Spleen (tissue), 11 donors: Measurements from ENCODE around the gene CRYAB. TPM values are rescaled to one million over a fixed set of nuclear protein-coding genes. Genes with fewer than 3 reads are reported as not detected.

Source experiments
- DNase-seq: peaks from one replicate; pipeline ENCODE4 v3.0.0-alpha.2; 2020
- H3K27ac ChIP-seq, 8 donors: fragments of 200-600 bp; sonication (generic) in 7 of 8; 1 replicate in 4 of 8; 2 replicates in 4 of 8; pipeline versions ENCODE4 v1.5.0 to v1.8.0; 2016 to 2021; ENCODE audit warnings: inconsistent platforms in 4 of 8, mild to moderate bottlenecking in 4 of 8, moderate library complexity in 1 of 8
- H3K27me3 ChIP-seq, 7 donors: fragments of 200-600 bp; sonication (generic) in 6 of 7; replicated peaks in 1 of 7; 1 replicate in 4 of 7; 2 replicates in 3 of 7; pipeline versions ENCODE4 v1.5.0 to v1.8.0; 2016 to 2021; ENCODE audit warnings: inconsistent platforms in 3 of 7, mild to moderate bottlenecking in 1 of 7
- H3K36me3 ChIP-seq, 6 donors: fragments of 200-600 bp; sonication (generic) in 5 of 6; 1 replicate in 4 of 6; 2 replicates in 2 of 6; pipeline versions ENCODE4 v1.5.0 to v1.8.0; 2016 to 2021; ENCODE audit warnings: inconsistent platforms in 2 of 6
- H3K4me1 ChIP-seq, 6 donors: fragments of 200-600 bp; sonication (generic) in 5 of 6; 1 replicate in 3 of 6; 2 replicates in 3 of 6; pipeline versions ENCODE4 v1.5.0 to v1.8.0; 2016 to 2021; ENCODE audit warnings: inconsistent platforms in 3 of 6
- H3K4me3 ChIP-seq, 8 donors: fragments of 200-600 bp; sonication (generic) in 7 of 8; 1 replicate in 4 of 8; 2 replicates in 4 of 8; pipeline versions ENCODE4 v1.5.0 to v1.8.0; 2016 to 2021; ENCODE audit warnings: inconsistent platforms in 4 of 8, mild to moderate bottlenecking in 4 of 8, moderate library complexity in 2 of 8
- H3K9me3 ChIP-seq, 8 donors: fragments of 200-600 bp; sonication (generic) in 7 of 8; 1 replicate in 4 of 8; 2 replicates in 4 of 8; pipeline versions ENCODE4 v1.5.0 to v1.8.0; 2016 to 2021; ENCODE audit warnings: inconsistent platforms in 4 of 8
- POLR2A ChIP-seq, 3 donors: fragments of 450-650 bp; IDR thresholded peaks; one replicate each; pipeline ENCODE4 v1.5.1; 2017; ENCODE audit warnings: antibody characterized with exemption in 3 of 3, mild to moderate bottlenecking in 1 of 3
- POLR2AphosphoS5 ChIP-seq, 3 donors: sonication (generic); formaldehyde crosslinking; IDR thresholded peaks; one replicate each; pipeline ENCODE4 v1.5.1; 2017; ENCODE audit warnings: antibody characterized with exemption in 3 of 3
- WGBS, 5 donors: extraction: QIAGEN DNeasy Blood & Tissue Kit in 3 of 5; methylation state at CpG; one replicate each; pipeline versions ENCODE4 v1.1.5 to v1.1.7; 2013 to 2018; 5-methylcytosine and 5-hydroxymethylcytosine counted together
- intact Hi-C: fragments of 100-400 bp; cut with DNase I; formaldehyde crosslinking; loops from one replicate; pipeline ENCODE4 v1.15.0; 2023; ENCODE audit warnings: low total_unique reads
- polyA plus RNA-seq, 3 donors: library from polyadenylated mRNA; stranded (reverse); fragments of 200-250 nt; gene quantifications; one replicate each; pipeline ENCODE4 v1.2.1, GENCODE V29; 2013
- total RNA-seq, 7 donors: library from RNA; depleted of rRNA in 3 of 7; stranded (reverse); fragments of >200 nt in 3 of 7; fragmentation: NEBNext Ultra II Directional in 4 of 7; extraction: Animal tissue kit (Norgen Biotek cat#: 25700) in 4 of 7; gene quantifications; one replicate each; pipeline versions ENCODE4 v1.1.0 to v1.2.1, GENCODE V29; 2016 to 2021
- TF ChIP-seq, protein P1 (sequence below), 11 experiments: fragments of 200-600 bp in 7 of 11; fragments of 450-650 bp in 4 of 11; sonication (generic) in 4 of 11; IDR thresholded peaks in 8 of 11; conservative IDR thresholded peaks in 3 of 11; 1 replicate in 7 of 11; 2 replicates in 4 of 11; pipeline versions ENCODE4 v1.4.0 to v1.8.0; 2016 to 2021; ENCODE audit warnings: antibody characterized with exemption in 11 of 11, inconsistent platforms in 4 of 11, mild to moderate bottlenecking in 1 of 11
- donor health status: healthy with polysubstance abuse.
- donor health status: DM: no; HTN: no; CAD: no; lungs with moderate emphysema.
- donor health status: DM: no; HTN: no; CAD: no.
- donor health status: Bipolar disorder and iron deficiency.
- donor health status: healthy.
- donor health status: DM: no; HTN: no; CAD: no.
- donor health status: DM: yes; HTN: yes; CAD: no.

Gene CRYAB
- total and polyA plus RNA-seq, 10 donors: 11.2 to 78.7 (median 53.8) TPM

DNA sequence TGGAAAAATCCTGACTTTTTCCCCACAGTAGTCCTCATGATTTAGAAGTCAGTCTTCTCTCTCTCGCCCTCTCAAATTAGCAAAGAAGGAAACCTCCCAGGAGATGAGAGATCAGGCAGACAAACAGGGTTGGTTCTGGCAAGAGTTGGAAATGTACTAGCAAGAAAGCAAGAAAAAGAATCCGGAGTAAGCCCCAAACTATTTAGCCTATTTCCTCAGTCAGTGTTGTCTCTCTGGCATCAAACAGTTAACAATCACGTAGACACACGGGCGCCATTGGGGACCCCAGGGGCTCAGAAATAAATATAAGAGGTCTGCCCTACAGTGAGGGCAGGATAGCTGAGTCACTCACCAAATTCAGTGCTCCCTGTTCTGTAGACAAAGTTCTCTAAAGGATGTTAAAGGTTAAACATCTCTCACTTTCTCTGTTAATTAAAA, 11.8 kb upstream of the CRYAB start:
- no peak for TF ChIP-seq POLR2A (IDR thresholded peaks at IDR 0.05)
- no peak for TF ChIP-seq POLR2AphosphoS5 (IDR thresholded peaks at IDR 0.05)
- TF ChIP-seq, protein P1, sequence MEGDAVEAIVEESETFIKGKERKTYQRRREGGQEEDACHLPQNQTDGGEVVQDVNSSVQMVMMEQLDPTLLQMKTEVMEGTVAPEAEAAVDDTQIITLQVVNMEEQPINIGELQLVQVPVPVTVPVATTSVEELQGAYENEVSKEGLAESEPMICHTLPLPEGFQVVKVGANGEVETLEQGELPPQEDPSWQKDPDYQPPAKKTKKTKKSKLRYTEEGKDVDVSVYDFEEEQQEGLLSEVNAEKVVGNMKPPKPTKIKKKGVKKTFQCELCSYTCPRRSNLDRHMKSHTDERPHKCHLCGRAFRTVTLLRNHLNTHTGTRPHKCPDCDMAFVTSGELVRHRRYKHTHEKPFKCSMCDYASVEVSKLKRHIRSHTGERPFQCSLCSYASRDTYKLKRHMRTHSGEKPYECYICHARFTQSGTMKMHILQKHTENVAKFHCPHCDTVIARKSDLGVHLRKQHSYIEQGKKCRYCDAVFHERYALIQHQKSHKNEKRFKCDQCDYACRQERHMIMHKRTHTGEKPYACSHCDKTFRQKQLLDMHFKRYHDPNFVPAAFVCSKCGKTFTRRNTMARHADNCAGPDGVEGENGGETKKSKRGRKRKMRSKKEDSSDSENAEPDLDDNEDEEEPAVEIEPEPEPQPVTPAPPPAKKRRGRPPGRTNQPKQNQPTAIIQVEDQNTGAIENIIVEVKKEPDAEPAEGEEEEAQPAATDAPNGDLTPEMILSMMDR (IDR thresholded peaks at IDR 0.05 in 8 of 11, conservative IDR thresholded peaks at IDR 0.05 in 3 of 11): no peak
- no peak overlapping the region for H3K4me3 ChIP-seq
- H3K27me3 ChIP-seq: peaks cover 0 to 6% (median 0%) of the 10 kb centered on the region in 7 donors
- WGBS, 5 donors: 39 to 65% (median 61%) methylated on average over 5 of the region's 5 CpGs
- H3K4me1 ChIP-seq: peaks cover 5 to 32% (median 14%) of the 10 kb centered on the region in 6 donors
- DNase-seq: no peak
- no peaks in the 10 kb centered on the region for H3K36me3 ChIP-seq
- intact Hi-C loops: no loop called here
- H3K27ac ChIP-seq: peak overlapping the region in 5 of 8 donors; percentile 43 to 71 (median 62)
- H3K9me3 ChIP-seq: no peaks in the 10 kb centered on the region

DNA sequence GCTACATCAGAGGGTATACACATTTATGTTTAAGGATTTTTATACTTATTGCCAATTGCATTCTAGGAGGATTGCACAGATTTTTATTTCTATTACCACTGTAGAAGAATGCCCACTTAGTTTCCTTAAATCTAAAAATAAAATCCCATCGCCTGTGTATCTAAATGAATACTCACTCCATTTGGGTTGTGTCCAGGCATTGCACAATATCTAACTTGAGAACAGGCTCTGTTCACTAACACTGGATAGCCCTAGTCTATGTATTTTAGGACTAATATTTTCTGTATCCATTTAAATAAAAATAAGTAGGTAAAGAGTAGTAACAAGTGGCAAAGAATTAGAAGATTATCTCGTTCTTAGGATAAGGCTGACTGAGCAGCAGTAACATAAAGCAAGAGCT, 11.2 kb upstream of the CRYAB start:
- Histone ChIP-seq H3K4me3 (no peak overlapping the region), H3K4me1 (peaks cover 5 to 28% (median 13%) of the 10 kb centered on the region in 6 donors), H3K9me3 (no peaks in the 10 kb centered on the region), H3K36me3 (no peaks in the 10 kb centered on the region), H3K27ac (peak overlapping the region in 5 of 8 donors; percentile 43 to 71 (median 62)), H3K27me3 (peaks cover 0 to 6% (median 0%) of the 10 kb centered on the region in 7 donors)
- 20 to 31% (median 21%) methylated on average over 2 of the region's 2 CpGs for WGBS, 5 donors
- no peak for DNase-seq
- TF ChIP-seq, protein P1 (IDR thresholded peaks at IDR 0.05 in 8 of 11, conservative IDR thresholded peaks at IDR 0.05 in 3 of 11): no peak
- TF ChIP-seq POLR2AphosphoS5 (IDR thresholded peaks at IDR 0.05): no peak
- no peak for TF ChIP-seq POLR2A (IDR thresholded peaks at IDR 0.05)
- intact Hi-C loops: no loop called here

DNA sequence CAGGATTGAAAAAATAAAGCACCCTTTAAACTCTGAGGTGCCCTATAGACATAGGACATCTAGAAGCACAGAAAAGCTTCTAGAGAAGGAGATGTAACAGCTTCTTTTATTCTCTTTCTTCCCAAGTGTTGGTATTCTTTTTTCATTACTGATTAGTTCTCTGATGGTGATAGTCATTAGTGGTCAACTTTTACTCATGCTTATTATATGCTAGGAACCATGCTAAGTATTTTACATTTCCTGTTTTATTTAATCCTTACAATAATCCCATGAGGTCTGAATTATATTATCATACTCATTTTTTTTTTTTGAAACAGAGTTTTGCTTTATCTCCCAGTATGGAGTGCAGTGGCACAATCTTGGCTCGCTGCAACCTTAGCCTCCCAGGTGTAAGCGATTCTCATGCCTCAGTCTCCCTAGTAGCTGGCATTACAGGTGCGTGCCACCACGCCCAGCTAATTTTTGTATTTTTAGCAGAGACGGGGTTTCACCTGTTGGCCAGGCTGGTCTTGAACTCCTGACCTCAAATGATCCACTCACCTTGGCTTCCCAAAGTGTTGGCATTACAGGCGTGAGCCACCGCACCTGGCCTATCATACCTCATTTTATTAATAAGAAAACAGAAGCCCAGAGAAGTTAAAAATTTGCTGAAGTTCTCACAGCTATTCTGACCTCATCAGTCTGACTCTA, 10.1 kb upstream of the CRYAB start:
- DNase-seq: no peak
- no peaks in the 10 kb centered on the region for H3K9me3 ChIP-seq
- intact Hi-C loops: no loop called here
- no peaks in the 10 kb centered on the region for H3K36me3 ChIP-seq
- no peak overlapping the region for H3K4me3 ChIP-seq
- H3K27ac ChIP-seq: no peak overlapping the region
- H3K4me1 ChIP-seq: peaks cover 0 to 20% (median 6%) of the 10 kb centered on the region in 6 donors
- TF ChIP-seq POLR2AphosphoS5 (IDR thresholded peaks at IDR 0.05) (no peak), POLR2A (IDR thresholded peaks at IDR 0.05) (no peak)
- TF ChIP-seq, protein P1 (IDR thresholded peaks at IDR 0.05 in 8 of 11, conservative IDR thresholded peaks at IDR 0.05 in 3 of 11): no peak
- H3K27me3 ChIP-seq: peaks cover 0 to 6% (median 0%) of the 10 kb centered on the region in 7 donors
- 83 to 98% (median 93%) methylated on average over 7 of the region's 7 CpGs for WGBS, 5 donors

DNA sequence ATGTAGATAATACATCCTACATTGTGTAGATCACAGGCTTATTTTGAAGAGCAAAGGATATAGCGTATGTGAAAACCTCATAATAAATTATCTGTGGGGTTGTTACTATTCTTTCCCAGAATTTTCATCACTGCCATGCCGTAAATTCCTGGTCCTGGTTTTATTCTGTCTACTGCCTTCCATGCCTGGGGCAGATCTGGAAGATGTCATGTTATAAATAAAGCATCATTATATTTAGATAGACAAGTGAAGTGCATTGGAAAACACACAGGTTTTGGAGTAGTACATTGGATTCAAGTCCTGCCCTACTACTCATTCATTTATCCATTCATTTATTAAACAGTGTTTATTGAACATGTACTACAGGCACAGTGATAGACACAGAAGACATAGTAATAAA, 9.3 kb upstream of the CRYAB start:
- peaks cover 0 to 6% (median 0%) of the 10 kb centered on the region in 7 donors for H3K27me3 ChIP-seq
- H3K4me3 ChIP-seq: no peak overlapping the region
- H3K9me3 ChIP-seq: no peaks in the 10 kb centered on the region
- 70 to 98% (median 92%) methylated on average over 2 of the region's 2 CpGs for WGBS, 5 donors
- H3K4me1 ChIP-seq: peaks cover 0 to 12% (median 0%) of the 10 kb centered on the region in 6 donors
- no peaks in the 10 kb centered on the region for H3K36me3 ChIP-seq
- no peak for DNase-seq
- no peak overlapping the region for H3K27ac ChIP-seq
- intact Hi-C loops: no loop called here
- TF ChIP-seq POLR2A (IDR thresholded peaks at IDR 0.05): no peak
- TF ChIP-seq, protein P1 (IDR thresholded peaks at IDR 0.05 in 8 of 11, conservative IDR thresholded peaks at IDR 0.05 in 3 of 11): no peak
- no peak for TF ChIP-seq POLR2AphosphoS5 (IDR thresholded peaks at IDR 0.05)
